Endothelial cell (in vitro differentiated cells): Measurements from ENCODE around the gene ACSL6. TPM values are rescaled to one million over a fixed set of nuclear protein-coding genes. Genes with fewer than 3 reads are reported as not detected.
A peak's percentile ranks its signal among the peaks of the same experiment; 100 is the strongest.

Experiments
- DNase-seq: peaks from one replicate; pipeline ENCODE4 v3.0.0; 2021; ENCODE audit warnings: low spot score
- H3K27ac Mint-ChIP-seq: one replicate; pipeline ENCODE4 v1.8.0; 2021; ENCODE audit warnings: mixed read lengths, inconsistent platforms; ENCODE audit not compliant: unreplicated experiment
- H3K27me3 Mint-ChIP-seq: one replicate; pipeline ENCODE4 v1.8.0; 2021; ENCODE audit warnings: mild to moderate bottlenecking, moderate library complexity, mixed read lengths, inconsistent platforms; ENCODE audit not compliant: unreplicated experiment
- H3K36me3 Mint-ChIP-seq: one replicate; pipeline ENCODE4 v1.8.0; 2021; ENCODE audit warnings: mild to moderate bottlenecking, low read depth, mixed read lengths, inconsistent platforms; ENCODE audit not compliant: unreplicated experiment
- H3K4me1 Mint-ChIP-seq: one replicate; pipeline ENCODE4 v1.8.0; 2021; ENCODE audit warnings: mild to moderate bottlenecking, mixed read lengths, inconsistent platforms; ENCODE audit not compliant: unreplicated experiment
- H3K4me3 Mint-ChIP-seq: one replicate; pipeline ENCODE4 v1.8.0; 2021; ENCODE audit warnings: mild to moderate bottlenecking, mixed read lengths, inconsistent platforms; ENCODE audit not compliant: unreplicated experiment
- H3K9me3 Mint-ChIP-seq: one replicate; pipeline ENCODE4 v1.8.0; 2021; ENCODE audit warnings: mixed read lengths, inconsistent platforms; ENCODE audit not compliant: unreplicated experiment
- total RNA-seq: library from RNA; stranded (reverse); fragmentation: NEBNext Ultra II Directional; extraction: Animal tissue kit (Norgen Biotek cat#: 25700); gene quantifications from one replicate; pipeline ENCODE4 v1.2.1, GENCODE V29; 2021; ENCODE audit not compliant: unreplicated experiment
- TF ChIP-seq, protein P1 (sequence below): fragments of 200-600 bp; sonication (generic); IDR thresholded peaks from one replicate; pipeline ENCODE4 v1.5.0; 2021; ENCODE audit warnings: antibody characterized with exemption; ENCODE audit not compliant: unreplicated experiment

The ACSL6 gene
- total RNA-seq, 1 donor from 2014 or later = 0.80 TPM

DNA sequence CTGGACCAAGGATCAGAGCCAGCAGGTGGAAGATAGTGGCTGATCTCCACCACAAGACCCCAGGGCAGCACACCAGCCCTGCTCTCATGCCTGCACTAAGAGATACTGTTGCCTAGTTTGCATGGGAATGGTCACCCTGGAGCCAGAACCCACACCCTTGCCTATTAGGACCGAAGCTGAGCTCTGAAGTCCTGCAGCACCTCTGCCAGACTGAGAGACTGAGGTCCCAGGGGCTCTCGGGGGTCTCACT, 11.3 kb downstream of the ACSL6 start:
- DNase-seq = no peak
- Mint-ChIP-seq H3K4me1 (peaks cover 65% of the 10 kb centered on the region), H3K36me3 (no peaks in the 10 kb centered on the region), H3K9me3 (no peaks in the 10 kb centered on the region), H3K4me3 (no peak overlapping the region), H3K27me3 (peaks cover 6% of the 10 kb centered on the region), H3K27ac (no peak overlapping the region)
- TF ChIP-seq, protein P1, sequence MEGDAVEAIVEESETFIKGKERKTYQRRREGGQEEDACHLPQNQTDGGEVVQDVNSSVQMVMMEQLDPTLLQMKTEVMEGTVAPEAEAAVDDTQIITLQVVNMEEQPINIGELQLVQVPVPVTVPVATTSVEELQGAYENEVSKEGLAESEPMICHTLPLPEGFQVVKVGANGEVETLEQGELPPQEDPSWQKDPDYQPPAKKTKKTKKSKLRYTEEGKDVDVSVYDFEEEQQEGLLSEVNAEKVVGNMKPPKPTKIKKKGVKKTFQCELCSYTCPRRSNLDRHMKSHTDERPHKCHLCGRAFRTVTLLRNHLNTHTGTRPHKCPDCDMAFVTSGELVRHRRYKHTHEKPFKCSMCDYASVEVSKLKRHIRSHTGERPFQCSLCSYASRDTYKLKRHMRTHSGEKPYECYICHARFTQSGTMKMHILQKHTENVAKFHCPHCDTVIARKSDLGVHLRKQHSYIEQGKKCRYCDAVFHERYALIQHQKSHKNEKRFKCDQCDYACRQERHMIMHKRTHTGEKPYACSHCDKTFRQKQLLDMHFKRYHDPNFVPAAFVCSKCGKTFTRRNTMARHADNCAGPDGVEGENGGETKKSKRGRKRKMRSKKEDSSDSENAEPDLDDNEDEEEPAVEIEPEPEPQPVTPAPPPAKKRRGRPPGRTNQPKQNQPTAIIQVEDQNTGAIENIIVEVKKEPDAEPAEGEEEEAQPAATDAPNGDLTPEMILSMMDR = no peak

DNA sequence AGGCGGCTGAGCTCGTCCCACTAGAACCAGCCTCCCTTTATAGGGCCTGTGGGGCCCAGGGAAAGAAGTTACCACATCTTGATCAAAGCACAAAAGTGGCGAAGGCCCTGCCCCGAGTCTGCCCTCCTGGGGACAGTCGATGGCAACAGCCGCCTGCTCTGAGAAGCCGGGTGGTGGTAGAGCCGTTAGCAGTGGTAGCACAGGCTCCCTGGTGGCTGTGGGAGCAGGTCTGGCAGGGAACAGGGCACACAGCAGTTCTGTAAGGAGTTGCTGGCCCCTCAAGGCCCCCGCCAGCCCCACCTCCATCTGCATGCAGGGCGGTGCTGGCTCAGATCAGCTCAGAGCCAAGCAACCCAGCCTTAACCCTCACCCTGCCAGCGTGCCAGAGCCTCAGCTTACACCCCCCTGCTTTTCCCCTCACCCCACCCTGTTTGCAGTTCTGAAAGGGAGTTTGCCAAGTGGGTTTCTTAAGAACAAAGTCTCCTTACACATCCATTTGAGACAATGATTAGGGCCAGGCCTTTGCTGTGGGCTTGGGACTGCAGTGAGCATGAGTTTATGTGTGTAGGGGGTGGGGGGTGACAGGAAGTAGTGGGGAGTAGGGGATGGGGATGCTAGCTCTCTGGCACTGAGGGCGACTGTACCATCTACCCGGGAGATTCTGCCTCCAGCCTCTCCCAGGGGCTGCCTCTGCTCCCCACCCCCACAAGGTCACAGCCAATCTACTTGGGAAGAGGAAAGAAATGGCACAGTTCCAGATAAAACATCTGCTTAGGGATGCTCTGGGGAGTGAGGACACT, 11.8 kb downstream of the ACSL6 start:
- Mint-ChIP-seq H3K27ac (no peak overlapping the region), H3K36me3 (no peaks in the 10 kb centered on the region), H3K9me3 (no peaks in the 10 kb centered on the region), H3K27me3 (peaks cover 6% of the 10 kb centered on the region), H3K4me1 (peaks cover 69% of the 10 kb centered on the region), H3K4me3 (no peak overlapping the region)
- TF ChIP-seq, protein P1 = no peak
- DNase-seq = no peak

DNA sequence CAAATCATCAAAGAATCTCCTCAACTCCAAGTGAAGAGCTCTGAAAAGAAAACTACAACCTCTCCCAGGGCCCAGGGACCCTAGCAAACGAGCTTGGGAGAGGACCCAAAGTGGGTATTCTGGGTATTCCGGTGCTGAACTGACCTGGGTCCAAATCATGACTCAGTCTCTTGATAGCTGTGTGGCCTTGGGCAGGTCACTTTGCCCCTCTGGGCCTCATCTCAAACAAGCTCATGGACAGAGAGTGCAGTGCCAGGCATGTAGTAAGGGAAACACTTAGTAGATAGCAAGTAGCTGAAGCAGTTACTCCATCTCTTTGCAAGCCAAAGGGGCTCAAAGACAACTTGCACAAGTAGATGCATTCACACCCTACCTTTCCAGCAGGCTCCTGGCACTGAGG, 12.4 kb downstream of the ACSL6 start:
- peaks cover 72% of the 10 kb centered on the region for H3K4me1 Mint-ChIP-seq
- no peaks in the 10 kb centered on the region for H3K9me3 Mint-ChIP-seq
- no peak for DNase-seq
- no peaks in the 10 kb centered on the region for H3K36me3 Mint-ChIP-seq
- TF ChIP-seq, protein P1 = no peak
- H3K27ac Mint-ChIP-seq = no peak overlapping the region
- peaks cover 6% of the 10 kb centered on the region for H3K27me3 Mint-ChIP-seq
- H3K4me3 Mint-ChIP-seq = peak overlapping the region; percentile 47

DNA sequence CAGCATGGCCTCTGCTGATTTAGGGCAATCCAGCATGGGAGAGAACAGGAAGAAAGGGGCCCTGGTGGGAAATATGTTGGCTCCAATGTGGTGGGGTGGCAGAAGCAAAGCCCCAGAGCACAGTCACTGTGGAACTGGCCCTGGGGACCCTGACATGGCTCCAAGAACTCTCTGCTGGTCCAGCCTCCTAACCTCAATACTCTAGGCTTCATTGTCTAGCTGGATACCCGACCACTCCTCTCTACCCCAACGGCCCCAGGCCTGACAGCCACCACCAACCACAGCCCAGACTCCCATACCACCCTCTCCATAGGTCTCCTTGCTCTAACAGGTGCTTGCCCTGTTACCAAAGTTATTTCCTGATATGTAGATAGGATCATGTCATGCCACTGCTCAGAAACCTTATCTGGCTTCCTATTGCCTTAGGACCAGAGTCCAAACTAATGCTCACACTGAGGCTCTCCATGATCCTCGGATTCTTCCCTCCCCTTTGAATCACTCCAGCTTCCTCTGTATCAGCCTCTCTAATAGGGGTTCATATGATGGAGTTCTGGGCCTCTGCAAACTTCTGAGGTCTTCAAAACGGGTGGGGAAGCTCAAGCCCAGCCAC, 12.9 kb downstream of the ACSL6 start:
- no peaks in the 10 kb centered on the region for H3K36me3 Mint-ChIP-seq
- H3K27me3 Mint-ChIP-seq = peaks cover 6% of the 10 kb centered on the region
- H3K4me3 Mint-ChIP-seq = peak overlapping the region; percentile 47
- H3K4me1 Mint-ChIP-seq = peaks cover 72% of the 10 kb centered on the region
- TF ChIP-seq, protein P1 = no peak
- DNase-seq = no peak
- H3K9me3 Mint-ChIP-seq = no peaks in the 10 kb centered on the region
- peak overlapping the region; percentile 72 for H3K27ac Mint-ChIP-seq

DNA sequence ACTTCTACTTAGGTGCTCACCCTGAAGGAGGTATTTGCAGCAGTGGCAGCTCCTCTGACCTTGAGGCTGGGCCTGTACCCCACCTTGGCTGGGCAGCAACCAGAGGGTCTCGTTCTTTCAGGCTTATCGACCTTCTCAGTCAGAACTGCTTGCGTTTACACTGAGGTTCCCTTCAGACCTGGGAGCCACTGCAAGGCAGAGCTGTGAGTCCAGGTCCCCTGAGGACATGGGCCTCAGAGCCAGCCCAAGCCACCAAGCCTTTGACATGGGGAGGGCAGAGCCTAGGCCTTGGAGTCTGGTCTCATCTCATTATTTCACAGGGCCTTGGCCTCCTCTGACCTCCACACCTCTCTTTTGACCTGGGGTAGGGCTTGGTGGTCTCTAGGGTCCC, 13.7 kb downstream of the ACSL6 start:
- TF ChIP-seq, protein P1 = no peak
- peaks cover 6% of the 10 kb centered on the region for H3K27me3 Mint-ChIP-seq
- no peaks in the 10 kb centered on the region for H3K36me3 Mint-ChIP-seq
- H3K4me1 Mint-ChIP-seq = peaks cover 67% of the 10 kb centered on the region
- H3K27ac Mint-ChIP-seq = no peak overlapping the region
- H3K9me3 Mint-ChIP-seq = no peaks in the 10 kb centered on the region
- no peak overlapping the region for H3K4me3 Mint-ChIP-seq
- DNase-seq = no peak
